ENCODE results near the gene CWC15.
A peak's percentile ranks its signal among the peaks of the same experiment; 100 is the strongest.
"Not testable (repeated sequence)": the region's sequence is repeated elsewhere in the genome, so short reads cannot be mapped to it uniquely, and the experiment has no call there.

The CWC15 gene

GRCh38 chr11:94973099-94973968, at the start of gene CWC15, which contains the start of gene KDM4D:
Gene CWC15 (minus strand): TSS chr11:94973556. CDS start chr11:94972185, 1,371 bp downstream.
Gene KDM4D (plus strand): TSS chr11:94973709. CDS start chr11:94997373, 23,664 bp downstream.
- peak; percentile 89 for DNase-seq (ENCODE audit: low read depth)

GRCh38 chr11:95021468-95021867, 48.1 kb upstream of the CWC15 start:
- DNase-seq (ENCODE audit: low read depth): not testable (repeated sequence)

- DNase-seq (ENCODE audit: low read depth): no peak
Measured at GRCh38 chr11:95016139-95016538, 42.8 kb upstream of the CWC15 start.

- no peak for DNase-seq (ENCODE audit: low read depth)
Measured at GRCh38 chr11:95014184-95014821, 40.9 kb upstream of the CWC15 start.

- no peak for DNase-seq (ENCODE audit: low read depth)
Measured at GRCh38 chr11:95011376-95011775, 38.0 kb upstream of the CWC15 start.

- no peak for DNase-seq (ENCODE audit: low read depth)
Measured at GRCh38 chr11:95005642-95006041, 32.3 kb upstream of the CWC15 start.

GRCh38 chr11:95003716-95004115, 30.4 kb upstream of the CWC15 start:
- DNase-seq (ENCODE audit: low read depth): no peak

GRCh38 chr11:94998285-94998684, 24.9 kb upstream of the CWC15 start:
- no peak for DNase-seq (ENCODE audit: low read depth)

GRCh38 chr11:94997437-94997836, 24.1 kb upstream of the CWC15 start:
- no peak for DNase-seq (ENCODE audit: low read depth)

- DNase-seq (ENCODE audit: low read depth): no peak
Measured at GRCh38 chr11:94993400-94993943, 20.1 kb upstream of the CWC15 start.

GRCh38 chr11:94988748-94989147, 15.4 kb upstream of the CWC15 start:
- DNase-seq (ENCODE audit: low read depth): no peak

GRCh38 chr11:94987378-94987777, 14.0 kb upstream of the CWC15 start:
- no peak for DNase-seq (ENCODE audit: low read depth)

GRCh38 chr11:94975599-94975998, 2.2 kb upstream of the CWC15 start:
- DNase-seq (ENCODE audit: low read depth): no peak

- DNase-seq (ENCODE audit: low read depth): no peak
Measured at GRCh38 chr11:94974178-94974577, 822 bp upstream of the CWC15 start.

- DNase-seq (ENCODE audit: low read depth): no peak
Measured at GRCh38 chr11:94972700-94973098, 657 bp downstream of the CWC15 start.

- DNase-seq (ENCODE audit: low read depth): no peak
Measured at GRCh38 chr11:94968334-94968958, 4.9 kb downstream of the CWC15 start.

GRCh38 chr11:94964934-94965333, 8.4 kb downstream of the CWC15 start:
- no peak for DNase-seq (ENCODE audit: low read depth)

GRCh38 chr11:94961255-94961654, 12.1 kb downstream of the CWC15 start:
- no peak for DNase-seq (ENCODE audit: low read depth)

- DNase-seq (ENCODE audit: low read depth): no peak
Measured at GRCh38 chr11:94960488-94960887, 12.9 kb downstream of the CWC15 start.

- DNase-seq (ENCODE audit: low read depth): no peak
Measured at GRCh38 chr11:94959179-94959578, 14.2 kb downstream of the CWC15 start.

GRCh38 chr11:94958121-94958696, 15.1 kb downstream of the CWC15 start:
- no peak for DNase-seq (ENCODE audit: low read depth)

- no peak for DNase-seq (ENCODE audit: low read depth)
Measured at GRCh38 chr11:94956963-94957362, 16.4 kb downstream of the CWC15 start.
